OCI-LY7 (cell line): Measurements from ENCODE around the gene ARHGEF4.

Experiments
- EZH2phosphoT487 ChIP-seq: fragments of 200-600 bp; sonication (generic); IDR thresholded peaks from 2 replicates; pipeline ENCODE4 v1.6.1; 2018; ENCODE audit warnings: low read depth, borderline replicate concordance, mild to moderate bottlenecking, mixed run types, antibody characterized with exemption, low read length, moderate library complexity, mixed read lengths
- TF ChIP-seq, protein P1 (sequence below): fragments of 200-600 bp; sonication (generic); conservative IDR thresholded peaks from 2 replicates; pipeline ENCODE4 v1.5.1; 2014; ENCODE audit warnings: mild to moderate bottlenecking, antibody characterized with exemption, low read length, moderate library complexity, mixed read lengths

DNA sequence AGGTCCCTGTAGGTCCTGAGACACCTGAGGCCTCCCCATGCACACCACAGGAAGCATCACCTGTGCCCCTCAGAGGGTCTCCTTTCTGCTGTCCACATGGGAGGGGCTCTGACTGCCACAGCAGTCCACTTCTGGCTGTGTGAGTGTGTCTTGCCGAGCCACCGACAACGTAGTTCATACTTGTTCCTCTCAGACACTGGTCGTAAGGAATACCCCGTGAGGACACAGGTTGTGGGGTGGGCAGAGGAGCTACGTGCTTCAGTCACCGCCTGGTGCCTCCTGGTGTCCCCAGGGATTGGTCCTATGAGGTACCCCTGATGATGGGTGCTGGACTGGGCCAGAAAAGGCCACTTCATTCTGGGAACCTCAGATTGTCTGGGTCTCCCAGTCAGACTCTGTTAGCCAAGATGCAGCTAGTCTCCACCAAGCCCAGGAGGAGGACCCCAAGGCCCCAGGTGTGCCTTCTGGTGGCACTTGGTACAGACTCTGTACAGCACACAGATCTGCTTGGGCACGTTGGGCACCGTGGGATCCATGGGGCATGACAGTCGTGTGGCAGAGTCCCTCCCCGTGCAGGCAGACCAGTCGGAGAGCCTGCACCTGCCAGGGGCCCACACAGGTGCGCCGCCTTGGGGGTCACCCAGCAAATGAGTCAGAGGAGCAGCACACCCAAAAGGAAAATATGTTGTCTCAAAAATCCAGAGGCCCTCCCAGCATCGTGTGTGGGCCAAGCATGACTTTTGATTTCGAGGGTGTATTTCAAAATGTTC, 2.5 kb downstream of the ARHGEF4 start:
- TF ChIP-seq, protein P1, sequence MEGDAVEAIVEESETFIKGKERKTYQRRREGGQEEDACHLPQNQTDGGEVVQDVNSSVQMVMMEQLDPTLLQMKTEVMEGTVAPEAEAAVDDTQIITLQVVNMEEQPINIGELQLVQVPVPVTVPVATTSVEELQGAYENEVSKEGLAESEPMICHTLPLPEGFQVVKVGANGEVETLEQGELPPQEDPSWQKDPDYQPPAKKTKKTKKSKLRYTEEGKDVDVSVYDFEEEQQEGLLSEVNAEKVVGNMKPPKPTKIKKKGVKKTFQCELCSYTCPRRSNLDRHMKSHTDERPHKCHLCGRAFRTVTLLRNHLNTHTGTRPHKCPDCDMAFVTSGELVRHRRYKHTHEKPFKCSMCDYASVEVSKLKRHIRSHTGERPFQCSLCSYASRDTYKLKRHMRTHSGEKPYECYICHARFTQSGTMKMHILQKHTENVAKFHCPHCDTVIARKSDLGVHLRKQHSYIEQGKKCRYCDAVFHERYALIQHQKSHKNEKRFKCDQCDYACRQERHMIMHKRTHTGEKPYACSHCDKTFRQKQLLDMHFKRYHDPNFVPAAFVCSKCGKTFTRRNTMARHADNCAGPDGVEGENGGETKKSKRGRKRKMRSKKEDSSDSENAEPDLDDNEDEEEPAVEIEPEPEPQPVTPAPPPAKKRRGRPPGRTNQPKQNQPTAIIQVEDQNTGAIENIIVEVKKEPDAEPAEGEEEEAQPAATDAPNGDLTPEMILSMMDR: no peak
- no peak for TF ChIP-seq EZH2phosphoT487
